Lower lobe of right lung (tissue), 2 donors: Measurements from ENCODE around the gene HBB. TPM values are rescaled to one million over a fixed set of nuclear protein-coding genes. Genes with fewer than 3 reads are reported as not detected.
A peak's percentile ranks its signal among the peaks of the same experiment; 100 is the strongest.

Experiments
- ATAC-seq, 2 donors: fragments of 200-7000 bp; cut with Tn5 transposase; one replicate each; pipeline ENCODE4 v1.9.1; 2020 to 2022; ENCODE audit warnings: mild to moderate bottlenecking in 2 of 2, moderate library complexity in 2 of 2
- DNase-seq: peaks from one replicate; pipeline ENCODE4 v3.0.0-alpha.2; 2020
- H3K27ac ChIP-seq: fragments of 200-600 bp; one replicate; pipeline ENCODE4 v1.8.0; 2022
- H3K27me3 ChIP-seq: fragments of 200-600 bp; one replicate; pipeline ENCODE4 v1.8.0; 2022; ENCODE audit warnings: low read depth
- H3K36me3 ChIP-seq: fragments of 200-600 bp; one replicate; pipeline ENCODE4 v1.8.0; 2022; ENCODE audit warnings: mild to moderate bottlenecking
- H3K4me1 ChIP-seq: fragments of 200-600 bp; one replicate; pipeline ENCODE4 v1.8.0; 2022
- H3K4me3 ChIP-seq: fragments of 200-600 bp; one replicate; pipeline ENCODE4 v1.8.0; 2022; ENCODE audit warnings: mild to moderate bottlenecking
- H3K9me3 ChIP-seq: fragments of 200-600 bp; one replicate; pipeline ENCODE4 v1.8.0; 2022
- intact Hi-C: fragments of 100-400 bp; cut with DNase I; formaldehyde crosslinking; loops from one replicate; pipeline ENCODE4 v1.11.0; 2022
- total RNA-seq: library from RNA; stranded (reverse); fragmentation: NEBNext Ultra II Directional; extraction: Animal tissue kit (Norgen Biotek cat#: 25700); gene quantifications from one replicate; pipeline ENCODE4 v1.2.1, GENCODE V29; 2021
- TF ChIP-seq, protein P1 (sequence below): fragments of 200-600 bp; IDR thresholded peaks from one replicate; pipeline ENCODE4 v1.8.0; 2022; ENCODE audit warnings: antibody characterized with exemption, mild to moderate bottlenecking
- donor health status: DM: no; HTN: yes; CAD: no; lungs with severe emphysema.

The HBB gene
- total RNA-seq, 1 donor from 2014 or later = 323 TPM

- ATAC-seq = no peak
- intact Hi-C loops = no loop called here
- H3K27me3 ChIP-seq = no peaks in the 10 kb centered on the region
Measured at GRCh38 chr11:5210376-5210885, 16.4 kb downstream of the HBB start.

DNA sequence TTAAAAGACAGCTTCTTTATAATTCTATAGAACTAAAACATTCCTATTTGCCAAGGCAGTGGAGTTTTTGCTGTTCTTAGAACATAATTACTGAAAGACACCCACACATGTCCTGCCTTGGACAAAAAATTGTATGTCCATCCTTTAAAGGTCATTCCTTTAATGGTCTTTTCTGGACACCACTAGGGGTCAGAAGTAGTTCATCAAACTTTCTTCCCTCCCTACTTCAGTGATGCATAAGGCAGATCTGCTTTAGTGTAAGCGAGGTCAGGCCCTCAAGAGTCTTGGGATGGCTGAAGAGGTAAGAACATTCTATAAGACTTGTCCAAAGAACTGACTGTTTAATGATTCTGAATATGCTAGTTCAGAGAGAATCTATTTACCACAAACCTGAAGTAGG is 22.1 kb downstream of the HBB start:
- Histone ChIP-seq H3K27me3 (no peaks in the 10 kb centered on the region), H3K9me3 (no peaks in the 10 kb centered on the region), H3K36me3 (no peaks in the 10 kb centered on the region), H3K4me1 (no peaks in the 10 kb centered on the region), H3K4me3 (no peak overlapping the region), H3K27ac (no peak overlapping the region)
- ATAC-seq = peak in 1 of 2 donors; percentile 41
- no peak for DNase-seq
- TF ChIP-seq, protein P1, sequence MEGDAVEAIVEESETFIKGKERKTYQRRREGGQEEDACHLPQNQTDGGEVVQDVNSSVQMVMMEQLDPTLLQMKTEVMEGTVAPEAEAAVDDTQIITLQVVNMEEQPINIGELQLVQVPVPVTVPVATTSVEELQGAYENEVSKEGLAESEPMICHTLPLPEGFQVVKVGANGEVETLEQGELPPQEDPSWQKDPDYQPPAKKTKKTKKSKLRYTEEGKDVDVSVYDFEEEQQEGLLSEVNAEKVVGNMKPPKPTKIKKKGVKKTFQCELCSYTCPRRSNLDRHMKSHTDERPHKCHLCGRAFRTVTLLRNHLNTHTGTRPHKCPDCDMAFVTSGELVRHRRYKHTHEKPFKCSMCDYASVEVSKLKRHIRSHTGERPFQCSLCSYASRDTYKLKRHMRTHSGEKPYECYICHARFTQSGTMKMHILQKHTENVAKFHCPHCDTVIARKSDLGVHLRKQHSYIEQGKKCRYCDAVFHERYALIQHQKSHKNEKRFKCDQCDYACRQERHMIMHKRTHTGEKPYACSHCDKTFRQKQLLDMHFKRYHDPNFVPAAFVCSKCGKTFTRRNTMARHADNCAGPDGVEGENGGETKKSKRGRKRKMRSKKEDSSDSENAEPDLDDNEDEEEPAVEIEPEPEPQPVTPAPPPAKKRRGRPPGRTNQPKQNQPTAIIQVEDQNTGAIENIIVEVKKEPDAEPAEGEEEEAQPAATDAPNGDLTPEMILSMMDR = peak; percentile 39
- intact Hi-C loops = no loop called here

More at GRCh38 chr11:5210376-5210885, 16.4 kb downstream of the HBB start:
- Histone ChIP-seq H3K4me1 (no peaks in the 10 kb centered on the region), H3K9me3 (no peaks in the 10 kb centered on the region), H3K4me3 (no peak overlapping the region), H3K27ac (no peak overlapping the region), H3K36me3 (no peaks in the 10 kb centered on the region)
- TF ChIP-seq, protein P1 = no peak
- DNase-seq = no peak

- DNase-seq (no peak), ATAC-seq (no peak)
- Histone ChIP-seq H3K27me3 (no peaks in the 10 kb centered on the region), H3K27ac (no peak overlapping the region), H3K4me3 (no peak overlapping the region), H3K36me3 (no peaks in the 10 kb centered on the region), H3K9me3 (no peaks in the 10 kb centered on the region), H3K4me1 (no peaks in the 10 kb centered on the region)
- intact Hi-C loops = no loop called here
- TF ChIP-seq, protein P1 = no peak
Measured at GRCh38 chr11:5203366-5203765, 23.5 kb downstream of the HBB start.

DNA sequence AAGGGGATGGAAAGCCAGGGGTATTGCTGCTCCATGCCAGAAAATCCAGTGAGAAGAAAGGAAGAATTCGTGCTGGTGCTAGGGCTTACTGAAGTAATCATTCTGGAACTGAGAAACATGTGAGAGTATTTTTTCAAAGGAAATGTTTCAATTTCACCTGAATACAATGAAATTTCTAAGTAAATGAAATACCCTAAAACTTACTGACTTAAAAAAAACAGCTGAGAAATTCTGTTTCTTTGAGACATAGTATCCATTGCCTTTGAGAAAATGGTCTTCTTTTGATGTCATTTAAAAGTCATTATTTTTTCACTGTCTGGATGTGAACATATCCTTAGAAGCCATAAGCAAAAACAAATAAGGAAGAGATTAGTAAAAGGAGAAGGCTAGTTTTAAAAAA is 26.3 kb downstream of the HBB start, which contains the start of gene OR51V1:
Gene OR51V1 (minus strand): TSS at position 101 of the 400 bp plus-strand sequence. CDS start 0 bp downstream, at position 101.
- Histone ChIP-seq H3K4me3 (no peak within 1 kb of the TSS), H3K9me3 (no peaks in the 10 kb centered on the region), H3K36me3 (no peaks in the 10 kb centered on the region), H3K27me3 (no peaks in the 10 kb centered on the region), H3K27ac (no peak within 1 kb of the TSS), H3K4me1 (no peaks in the 10 kb centered on the region)
- ATAC-seq (no peak), DNase-seq (no peak)
- intact Hi-C loops = no loop called here
- TF ChIP-seq, protein P1 = no peak

DNA sequence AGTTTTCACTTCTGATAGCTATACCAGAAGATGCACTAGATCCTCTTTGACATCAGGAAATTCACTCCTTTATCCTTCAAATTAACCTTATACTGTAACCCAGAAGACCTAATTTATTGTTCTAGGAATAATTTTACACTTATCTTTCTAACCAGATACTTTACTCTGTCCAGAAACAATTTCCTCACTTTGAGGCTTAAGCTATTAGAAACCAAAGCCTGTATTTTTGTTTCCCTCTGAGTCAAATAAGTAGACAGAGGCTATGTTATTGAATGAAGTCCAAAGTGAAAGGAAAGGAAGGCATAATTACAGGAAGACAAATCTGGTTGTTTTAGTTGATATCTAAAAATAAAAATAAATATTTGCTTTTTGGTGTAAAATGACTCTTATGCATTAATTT is 28.6 kb downstream of the HBB start:
- TF ChIP-seq, protein P1 = no peak
- H3K27ac ChIP-seq = no peak overlapping the region
- no peaks in the 10 kb centered on the region for H3K27me3 ChIP-seq
- H3K9me3 ChIP-seq = no peaks in the 10 kb centered on the region
- H3K4me3 ChIP-seq = no peak overlapping the region
- ATAC-seq (no peak), DNase-seq (no peak)
- H3K4me1 ChIP-seq = no peaks in the 10 kb centered on the region
- intact Hi-C loops = no loop called here
- no peaks in the 10 kb centered on the region for H3K36me3 ChIP-seq
